Measurements from ENCODE around the gene MSTN.
"Not testable (repeated sequence)": the region's sequence is repeated elsewhere in the genome, so short reads cannot be mapped to it uniquely, and the experiment has no call there.

MSTN gene

DNA sequence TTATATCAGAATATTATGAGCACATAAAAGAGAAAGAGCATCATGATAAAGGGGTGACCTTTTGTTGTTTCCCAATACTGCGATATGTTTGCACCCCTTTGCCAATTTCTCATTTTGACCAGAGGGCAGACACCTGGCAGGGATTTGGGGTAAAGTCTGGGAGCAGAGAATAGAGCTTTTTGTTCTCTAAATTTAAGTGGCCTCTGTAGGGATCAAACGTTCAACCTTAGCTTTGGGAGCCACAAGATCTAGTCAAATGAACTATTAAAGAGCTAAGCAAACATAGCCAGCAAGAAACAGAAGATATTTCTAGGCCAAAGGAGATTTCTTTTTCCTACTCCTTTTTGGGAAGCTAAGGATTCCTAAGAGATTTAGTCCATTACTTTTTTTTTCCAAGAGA lies 1.1 kb upstream of the MSTN start:
- no peak for DNase-seq (ENCODE audit: low read depth)

DNA sequence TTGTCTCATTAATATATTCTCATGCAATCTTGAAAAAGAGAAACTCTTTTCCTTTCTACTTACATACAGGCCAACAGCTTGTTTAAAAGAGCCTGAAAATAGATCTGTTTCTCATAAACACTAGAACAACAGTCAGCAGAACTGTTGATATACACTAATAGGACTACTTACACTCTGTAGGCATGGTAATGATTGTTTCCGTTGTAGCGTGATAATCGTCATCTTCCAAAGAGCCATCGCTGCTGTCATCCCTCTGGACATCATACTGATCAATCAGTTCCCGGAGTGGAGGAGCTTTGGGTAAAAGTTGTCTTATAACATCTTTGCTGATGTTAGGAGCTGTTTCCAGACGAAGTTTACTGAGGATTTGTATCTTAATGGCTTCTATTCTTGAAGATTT lies 476 bp downstream of the MSTN start:
- no peak for DNase-seq (ENCODE audit: low read depth)

DNA sequence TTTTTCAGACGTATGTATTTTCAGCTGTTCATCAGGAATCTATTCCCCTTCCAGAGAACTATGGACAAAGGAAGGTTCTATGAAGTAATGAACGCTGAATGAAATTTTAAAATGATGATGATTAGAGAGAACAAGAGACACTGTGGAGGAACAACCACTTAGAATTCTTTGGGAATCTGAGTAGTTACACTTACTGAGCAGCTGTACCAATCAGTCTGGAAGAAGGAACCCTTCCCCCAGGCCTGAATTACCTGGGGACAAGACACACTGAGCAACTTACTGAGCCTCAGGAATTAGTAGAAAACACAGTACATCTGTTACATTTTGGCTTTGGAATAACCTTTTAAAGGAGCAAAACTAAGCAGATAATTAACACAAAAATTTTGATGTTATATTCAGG lies 1.9 kb downstream of the MSTN start:
- no peak for DNase-seq (ENCODE audit: low read depth)

DNA sequence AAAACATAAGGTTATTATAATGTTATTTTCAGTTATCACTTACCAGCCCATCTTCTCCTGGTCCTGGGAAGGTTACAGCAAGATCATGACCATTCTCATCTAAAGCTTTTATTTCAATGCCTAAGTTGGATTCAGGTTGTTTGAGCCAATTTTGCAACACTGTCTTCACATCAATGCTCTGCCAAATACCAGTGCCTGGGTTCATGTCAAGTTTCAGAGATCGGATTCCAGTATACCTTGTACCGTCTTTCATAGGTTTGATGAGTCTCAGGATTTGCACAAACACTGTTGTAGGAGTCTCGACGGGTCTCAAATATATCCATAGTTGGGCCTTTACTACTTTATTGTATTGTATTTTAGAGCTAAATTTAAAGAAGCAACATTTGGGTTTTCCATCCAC lies 2.5 kb downstream of the MSTN start:
- no peak for DNase-seq (ENCODE audit: low read depth)

DNA sequence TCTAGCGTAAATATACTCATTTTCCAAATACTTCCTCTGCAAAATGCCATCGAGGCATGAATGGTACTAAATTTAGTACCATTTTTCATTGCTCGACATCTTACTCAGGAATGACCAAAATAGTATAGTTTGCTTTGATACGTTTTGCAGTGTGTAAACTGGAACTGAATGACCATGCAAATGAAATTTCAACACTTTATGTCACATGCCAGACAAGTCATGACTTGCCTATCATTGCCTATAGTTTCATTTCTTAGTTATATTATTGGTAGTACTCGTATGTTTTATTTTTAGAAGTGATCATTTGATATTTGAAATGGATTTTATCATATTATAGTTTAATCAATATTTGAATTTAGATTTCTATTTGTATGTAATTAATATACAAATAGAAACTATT lies 9.1 kb downstream of the MSTN start:
- no peak for DNase-seq (ENCODE audit: low read depth)

DNA sequence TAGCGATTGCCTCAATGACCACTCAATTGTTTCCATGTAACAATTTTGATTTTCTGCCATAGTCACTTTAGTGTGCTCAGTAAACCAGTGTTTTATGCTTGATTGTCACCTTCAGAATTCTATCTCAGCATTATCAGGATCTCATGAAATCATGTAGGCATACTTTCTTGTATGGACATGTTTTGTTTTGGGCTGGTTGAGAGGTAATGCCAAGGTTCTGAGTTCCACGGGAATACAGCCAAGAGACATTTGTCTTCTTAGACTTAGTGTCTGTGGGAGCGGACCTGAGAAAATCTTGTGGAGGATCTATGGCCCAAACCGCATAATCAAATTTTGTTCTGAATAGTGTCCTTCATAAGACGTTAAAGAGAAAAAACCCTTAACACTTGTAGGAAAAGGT lies 10.2 kb downstream of the MSTN start:
- DNase-seq (ENCODE audit: low read depth), result no peak

DNA sequence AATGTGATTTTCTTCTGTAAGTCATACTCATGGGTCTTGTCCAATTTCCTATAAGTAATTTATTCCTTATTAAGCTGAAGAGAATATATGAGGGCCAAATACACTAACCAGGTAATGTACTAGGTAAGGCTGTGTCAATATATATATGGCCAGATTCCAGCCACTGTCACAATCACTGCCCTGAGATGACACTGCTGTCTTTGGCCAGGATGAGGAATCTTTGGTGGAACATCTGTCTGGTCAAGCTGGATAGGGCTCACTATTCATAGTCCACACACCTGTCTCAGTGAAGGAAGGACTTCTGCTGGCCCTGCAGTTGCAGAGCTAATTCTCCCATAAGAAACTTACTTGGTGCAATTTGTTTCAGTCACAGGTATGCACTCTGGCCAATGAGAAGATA lies 11.3 kb downstream of the MSTN start:
- DNase-seq (ENCODE audit: low read depth), result no peak

DNA sequence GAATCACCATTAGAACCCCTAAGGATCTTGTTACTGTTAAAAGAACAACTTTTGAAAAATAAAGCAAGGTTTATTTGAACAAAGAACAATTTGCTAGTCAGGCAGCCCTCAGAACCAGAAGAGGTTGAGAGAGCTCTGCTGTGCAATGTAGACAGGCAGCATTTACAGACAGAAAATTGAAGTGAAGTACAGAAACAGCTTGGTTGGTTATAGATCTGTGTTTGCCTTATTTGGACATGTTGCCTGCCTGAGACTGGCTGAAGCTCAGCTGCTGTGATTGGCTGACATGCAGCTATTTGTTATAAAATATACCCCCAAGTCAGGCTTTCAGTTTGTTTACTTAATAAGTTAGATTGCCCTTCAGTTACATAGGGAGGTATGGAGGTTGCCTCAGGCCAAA lies 12.5 kb downstream of the MSTN start:
- DNase-seq (ENCODE audit: low read depth), result no peak

DNA sequence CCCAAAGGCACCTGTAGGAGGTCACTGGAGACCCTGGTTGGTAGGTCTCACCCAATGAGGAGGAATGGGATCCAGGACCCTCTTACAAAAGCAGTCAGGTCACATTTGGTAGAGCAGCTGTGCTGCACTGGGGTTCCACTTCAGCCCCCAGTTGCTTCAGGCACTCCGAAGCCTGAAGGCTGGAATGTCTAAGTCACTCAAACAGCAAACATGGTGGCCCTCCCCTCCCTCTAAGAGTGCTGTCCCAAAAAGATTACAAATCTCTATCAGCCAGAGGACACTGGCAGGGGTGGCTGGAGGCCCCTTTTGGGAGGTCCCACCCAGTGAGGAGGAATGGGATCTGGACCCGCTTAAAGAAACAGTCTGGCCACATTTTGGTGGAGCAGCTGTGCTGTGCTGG lies 17.7 kb downstream of the MSTN start:
- no peak for DNase-seq (ENCODE audit: low read depth)

DNA sequence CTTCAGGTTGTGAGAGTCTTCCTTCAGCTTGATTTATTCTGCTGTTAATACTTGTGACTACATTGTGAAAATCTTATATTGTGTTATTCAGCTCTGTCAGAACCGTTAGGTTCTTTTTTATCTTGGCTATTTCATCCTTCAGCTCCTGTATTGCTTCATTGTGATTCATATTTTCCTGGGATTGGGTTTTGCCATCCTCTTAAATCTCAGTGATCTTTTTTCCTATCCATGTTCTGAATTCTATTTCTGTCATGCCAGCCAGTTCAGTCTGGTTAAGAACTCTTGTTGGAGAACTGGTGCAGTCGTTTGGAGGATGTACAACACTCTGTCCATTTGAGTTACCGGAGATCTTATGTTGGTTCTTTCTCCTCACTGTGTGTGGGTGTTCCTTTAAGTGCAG lies 19.1 kb downstream of the MSTN start:
- DNase-seq (ENCODE audit: low read depth), result no peak

DNA sequence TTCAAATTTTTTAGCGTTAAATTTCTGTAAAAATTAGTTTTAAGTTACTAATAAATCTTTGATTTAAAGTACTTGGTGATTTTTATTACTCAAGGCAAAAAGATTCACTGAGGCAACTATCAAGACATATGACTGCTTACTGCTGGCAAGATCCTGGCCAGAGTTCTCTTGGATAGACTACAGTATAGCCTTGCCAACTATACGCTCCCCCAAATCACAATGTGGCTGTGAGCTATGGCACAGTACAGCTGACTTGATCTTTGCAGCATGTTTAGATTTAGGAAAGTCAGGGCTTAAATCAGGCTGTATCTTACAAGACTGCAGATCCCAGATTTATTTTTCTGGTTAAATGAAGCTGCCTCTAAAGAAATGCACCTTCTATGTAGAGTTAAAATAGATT lies 26.5 kb downstream of the MSTN start:
- DNase-seq (ENCODE audit: low read depth), result no peak

DNA sequence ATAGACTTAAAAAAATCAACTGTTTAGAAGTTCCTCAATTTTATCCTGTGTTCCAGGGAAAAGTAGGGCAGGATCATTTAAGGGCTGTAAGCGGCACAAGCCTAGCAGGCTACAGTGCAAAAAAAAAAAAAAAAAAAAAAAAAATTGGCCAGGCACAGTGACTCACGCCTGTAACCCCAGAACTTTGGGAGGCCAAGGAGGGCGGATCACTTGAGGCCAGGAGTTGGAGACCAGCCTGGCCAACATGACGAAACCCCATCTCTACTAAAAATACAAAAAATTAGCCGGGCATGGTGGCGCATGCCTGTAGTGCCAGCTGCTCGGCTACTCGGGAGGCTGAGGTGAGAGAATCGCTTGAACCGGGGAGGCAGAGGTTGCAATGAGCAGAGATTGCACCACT lies 28.1 kb downstream of the MSTN start:
- DNase-seq (ENCODE audit: low read depth), result not testable (repeated sequence)

DNA sequence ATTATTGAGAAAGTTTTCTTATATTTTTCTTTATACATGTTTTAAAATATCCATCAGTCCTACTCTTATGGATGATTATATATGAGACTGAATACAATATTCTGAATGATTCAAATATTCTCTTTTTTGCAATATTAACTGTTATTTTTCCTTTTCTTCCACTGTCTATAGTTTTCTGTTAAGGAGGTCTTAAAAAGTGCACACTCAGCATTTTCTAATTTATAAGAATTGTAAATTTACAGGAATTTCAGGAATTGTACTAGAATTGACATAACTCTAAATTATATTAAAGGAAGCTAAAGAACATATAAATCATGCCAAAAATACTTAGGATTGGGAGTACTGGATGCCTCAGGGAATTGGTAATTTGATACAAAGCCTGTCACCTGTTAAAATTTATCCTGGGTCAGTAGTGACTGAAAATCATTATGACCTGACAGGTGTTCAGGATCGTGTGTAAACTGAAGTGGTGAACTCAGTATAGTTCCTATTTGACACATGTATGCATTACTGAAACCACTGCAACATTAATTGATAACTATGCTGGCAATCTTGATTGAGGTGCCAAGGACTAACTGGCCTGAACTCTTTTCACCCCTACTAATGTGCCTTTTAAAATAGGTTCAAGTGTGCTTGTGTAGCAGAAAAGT lies 30.4 kb downstream of the MSTN start:
- no peak for DNase-seq (ENCODE audit: low read depth)

DNA sequence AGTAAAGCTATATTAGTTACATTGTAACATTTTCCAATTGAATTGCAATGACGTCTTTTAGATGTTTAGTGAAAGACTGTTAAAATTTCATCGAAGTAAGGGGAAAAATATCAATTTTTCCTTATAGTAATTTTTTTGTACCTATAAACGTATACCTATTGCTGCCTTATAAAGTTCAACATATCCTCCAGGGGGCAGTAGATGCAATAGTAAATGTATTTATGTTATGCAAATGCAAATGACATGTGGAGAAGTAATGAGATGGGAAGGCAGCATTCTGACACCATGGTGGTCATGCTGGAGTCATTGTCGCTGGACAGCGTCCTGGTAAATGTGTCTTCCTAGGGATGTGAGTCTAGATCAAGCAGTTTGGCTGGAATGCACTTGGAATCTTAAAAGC lies 38.7 kb downstream of the MSTN start:
- DNase-seq (ENCODE audit: low read depth), result no peak

DNA sequence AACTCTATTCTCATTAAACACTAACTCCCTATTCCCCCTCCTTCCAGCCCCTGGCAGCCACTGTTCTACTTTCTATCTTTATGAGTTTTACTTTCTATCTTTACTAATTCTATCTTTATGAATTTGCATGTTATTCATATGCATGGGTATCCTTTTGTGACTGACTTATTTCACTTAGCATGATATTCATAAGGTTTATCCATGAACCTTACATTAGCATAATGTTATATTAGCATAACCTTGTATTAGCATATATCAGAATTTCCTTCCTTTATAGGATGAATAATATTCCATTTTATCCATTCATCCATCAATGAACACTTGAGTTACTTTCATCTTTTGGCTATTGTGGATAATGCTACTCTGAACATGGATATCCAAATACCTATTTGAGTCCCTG lies 41.8 kb downstream of the MSTN start:
- no peak for DNase-seq (ENCODE audit: low read depth)

DNA sequence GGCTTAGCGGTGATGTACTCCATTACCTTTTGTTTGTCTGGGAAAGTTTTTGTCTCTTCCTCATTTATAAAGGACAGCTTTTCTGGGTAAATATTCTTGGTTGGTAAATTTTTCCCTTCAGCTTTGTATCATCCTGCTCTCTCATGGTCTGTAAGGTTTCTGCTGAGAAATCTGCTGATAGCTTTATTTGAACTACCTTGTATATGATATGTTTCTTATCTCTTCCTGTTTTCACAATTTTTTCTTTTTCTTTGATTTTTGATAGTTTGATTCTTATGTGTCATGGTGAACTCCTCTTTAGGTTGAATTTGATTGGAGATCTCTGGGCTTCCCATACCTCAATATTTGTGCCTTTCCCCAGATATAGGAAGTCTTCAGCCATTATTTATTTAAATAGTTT lies 44.7 kb downstream of the MSTN start:
- no peak for DNase-seq (ENCODE audit: low read depth)

DNA sequence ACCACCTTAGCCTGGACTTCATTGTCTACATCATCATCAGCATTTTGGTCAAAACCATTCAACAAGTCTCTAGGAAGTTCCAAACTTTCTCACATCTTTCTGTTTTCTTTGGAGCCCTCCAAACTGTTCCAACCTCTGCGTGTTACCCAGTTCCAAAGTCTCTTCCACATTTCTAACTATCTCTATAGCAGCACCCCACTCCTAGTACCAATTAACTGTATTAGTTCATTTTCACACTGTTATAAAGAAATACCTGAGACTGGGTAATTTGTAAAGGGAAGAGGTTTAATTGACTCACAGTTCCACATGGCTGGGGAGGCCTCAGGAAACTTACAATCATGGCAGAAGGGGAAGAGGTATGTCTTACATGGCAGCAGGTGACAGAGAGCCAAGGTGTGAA lies 46.6 kb downstream of the MSTN start:
- not testable (repeated sequence) for DNase-seq (ENCODE audit: low read depth)

Measured in CMK (cell line).